Measurements from ENCODE around the gene FDXR. TPM values are rescaled to one million over a fixed set of nuclear protein-coding genes. Genes with fewer than 3 reads are reported as not detected.

Gene FDXR
- total RNA-seq, 1 donor = 1.3 TPM

DNA sequence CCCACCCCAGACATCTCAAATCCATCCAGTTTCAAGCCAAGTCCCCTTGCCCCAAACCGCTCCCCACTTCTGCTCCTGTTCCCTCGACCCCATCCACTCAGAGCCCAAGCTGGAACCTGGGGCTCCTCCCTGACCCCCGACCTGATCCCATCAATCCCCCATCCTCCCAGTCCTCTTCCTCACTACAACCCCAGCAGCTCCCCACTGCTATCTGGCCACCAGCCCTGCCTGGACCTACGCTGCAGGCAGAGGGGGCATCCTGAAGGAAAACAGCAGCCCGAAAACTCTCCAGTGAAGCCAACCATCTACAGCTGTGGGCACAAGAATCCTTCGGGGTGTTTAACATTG is 3.9 kb downstream of the FDXR start:
- no peak overlapping the region for H3K4me3 ChIP-seq (ENCODE audit: low read length)
- H3K4me1 ChIP-seq (ENCODE audit: insufficient read depth, low read length) = peaks cover 13% of the 10 kb centered on the region
- no peaks in the 10 kb centered on the region for H3K27me3 ChIP-seq (ENCODE audit: insufficient read depth, low read length)
- no peaks in the 10 kb centered on the region for H3K9me3 ChIP-seq (ENCODE audit: low read depth, low read length)

DNA sequence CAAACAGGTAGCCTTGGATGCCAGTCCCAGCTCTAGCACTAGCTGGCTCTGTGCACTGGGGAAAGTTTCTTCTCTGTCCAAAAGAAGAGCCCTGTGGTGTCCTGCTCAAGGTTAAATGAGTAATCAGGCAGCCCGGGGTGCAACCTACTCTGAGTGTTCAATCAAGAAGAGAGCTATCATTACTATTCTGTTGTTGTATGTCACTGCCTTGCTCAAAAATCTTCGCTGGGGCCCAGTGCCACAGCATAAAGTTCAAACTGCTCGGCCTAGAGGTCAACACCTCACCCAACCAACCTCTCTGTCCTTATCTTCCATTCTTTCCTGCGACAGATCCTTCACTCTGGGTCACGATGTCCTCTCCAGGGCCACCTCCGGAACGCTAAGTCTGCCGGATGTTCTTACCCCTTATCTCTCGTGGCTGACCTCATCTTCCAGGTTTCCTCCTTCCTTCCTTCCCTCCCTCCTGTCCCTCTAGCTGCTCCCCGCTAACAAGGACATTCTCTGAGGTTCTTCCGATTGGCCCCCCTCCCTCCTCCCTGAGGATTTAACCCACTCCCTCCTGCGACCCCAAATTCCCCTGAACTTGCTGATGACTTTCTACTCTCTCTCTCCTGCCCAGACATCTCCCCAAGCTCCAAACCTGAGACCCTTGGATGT is 4.4 kb downstream of the FDXR start:
- H3K4me1 ChIP-seq (ENCODE audit: insufficient read depth, low read length) = peaks cover 10% of the 10 kb centered on the region

DNA sequence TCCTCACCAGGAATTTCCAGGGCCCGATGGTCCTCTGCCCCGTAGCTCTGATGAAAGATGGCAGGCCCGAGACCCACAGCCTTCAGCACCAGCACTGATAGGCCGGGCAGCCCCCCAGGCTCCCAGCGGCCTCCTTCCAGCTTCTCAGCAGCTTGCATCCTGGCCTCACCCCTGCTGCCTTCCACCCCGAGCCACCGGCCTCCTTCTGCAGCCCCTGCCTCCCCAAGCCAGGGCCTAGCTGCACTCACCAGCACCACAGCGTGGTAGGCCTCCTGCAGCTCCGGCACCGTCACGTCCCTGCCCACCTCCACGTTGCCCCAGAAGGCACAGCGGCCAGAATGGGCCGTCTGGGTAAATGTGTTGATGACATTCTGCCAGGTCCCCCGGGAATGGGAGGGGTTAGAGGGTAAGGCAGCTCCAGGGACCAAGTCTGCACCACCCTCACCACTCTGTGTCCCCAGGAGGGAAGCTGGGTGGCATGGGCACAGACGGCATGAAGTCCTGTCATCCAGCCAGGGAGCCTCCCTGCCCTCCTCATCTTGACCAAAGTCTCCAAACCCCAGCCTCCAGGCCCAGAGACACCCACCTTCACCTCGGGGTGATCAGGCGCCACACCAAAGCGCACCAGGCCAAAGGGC is 6.5 kb downstream of the FDXR start:
- Histone ChIP-seq H3K9me3 (ENCODE audit: low read depth, low read length) (no peaks in the 10 kb centered on the region), H3K27me3 (ENCODE audit: insufficient read depth, low read length) (peaks cover 10% of the 10 kb centered on the region), H3K4me3 (ENCODE audit: low read length) (no peak overlapping the region), H3K4me1 (ENCODE audit: insufficient read depth, low read length) (peaks cover 6% of the 10 kb centered on the region)

More for the DNA sequence above, 4.4 kb downstream of the FDXR start:
- Histone ChIP-seq H3K27me3 (ENCODE audit: insufficient read depth, low read length) (no peaks in the 10 kb centered on the region), H3K4me3 (ENCODE audit: low read length) (no peak overlapping the region), H3K9me3 (ENCODE audit: low read depth, low read length) (no peaks in the 10 kb centered on the region)

DNA sequence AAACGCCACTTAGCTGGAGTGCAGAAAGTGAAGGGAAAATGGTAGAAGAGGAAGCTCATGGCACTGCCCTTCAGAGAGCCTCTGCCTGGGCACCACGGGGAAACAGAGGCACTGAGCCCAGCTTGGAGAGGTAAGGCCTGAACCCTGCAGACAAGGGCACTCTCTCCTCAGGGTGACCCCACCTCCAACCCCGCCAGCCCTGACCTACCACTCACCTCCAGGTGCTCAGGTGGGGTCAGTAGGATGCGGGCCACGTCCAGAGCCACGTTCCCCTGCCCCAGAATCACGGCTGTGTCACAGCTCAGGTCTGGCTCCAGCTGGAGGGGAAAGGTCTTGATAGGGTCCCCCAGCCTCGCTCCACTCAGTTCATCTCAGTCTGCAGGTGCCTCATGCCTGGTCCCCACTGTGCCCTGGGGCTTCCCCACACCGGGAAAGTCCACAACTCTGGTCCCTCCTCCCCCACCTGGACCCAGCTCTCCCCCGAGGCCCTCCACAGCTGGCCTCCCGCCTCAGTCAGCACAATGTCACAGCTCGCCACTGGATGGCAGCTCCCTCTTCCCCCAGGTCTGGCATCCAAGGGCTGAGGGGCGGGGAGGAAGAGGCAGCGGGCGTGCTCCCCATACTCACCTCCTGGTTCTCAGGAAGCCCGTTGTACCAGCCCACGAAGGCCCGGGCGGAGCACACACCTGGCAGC is 7.1 kb downstream of the FDXR start:
- Histone ChIP-seq H3K27me3 (ENCODE audit: insufficient read depth, low read length) (peaks cover 16% of the 10 kb centered on the region), H3K4me3 (ENCODE audit: low read length) (no peak overlapping the region), H3K4me1 (ENCODE audit: insufficient read depth, low read length) (peaks cover 13% of the 10 kb centered on the region), H3K9me3 (ENCODE audit: low read depth, low read length) (no peaks in the 10 kb centered on the region)

DNA sequence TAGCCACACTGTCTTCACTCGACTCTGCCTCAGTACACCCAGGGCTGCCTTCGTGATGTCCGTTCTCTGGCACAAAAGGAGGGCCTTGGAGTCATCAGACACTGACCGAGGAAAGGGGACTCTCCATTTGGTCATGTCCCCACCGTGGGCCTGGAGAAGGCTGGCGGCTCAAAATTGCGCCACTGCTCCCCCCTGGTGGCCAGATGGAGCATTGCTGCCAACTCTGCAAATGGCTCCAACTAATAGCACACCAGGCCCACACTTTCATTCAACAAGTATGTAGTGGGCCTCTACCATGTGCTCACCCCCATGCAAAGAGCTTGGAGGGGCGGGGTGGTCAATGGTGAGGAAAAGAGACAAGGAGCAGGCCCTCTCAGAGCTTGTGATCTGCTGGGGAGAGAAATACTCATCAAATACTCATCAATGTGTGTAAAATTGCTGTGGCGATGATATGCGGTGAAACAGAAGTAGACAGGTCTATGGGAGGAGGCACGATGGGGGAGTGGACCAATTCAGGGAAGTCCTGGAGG is 7.9 kb downstream of the FDXR start:
- Histone ChIP-seq H3K27me3 (ENCODE audit: insufficient read depth, low read length) (peaks cover 24% of the 10 kb centered on the region), H3K4me3 (ENCODE audit: low read length) (no peak overlapping the region), H3K9me3 (ENCODE audit: low read depth, low read length) (no peaks in the 10 kb centered on the region), H3K4me1 (ENCODE audit: insufficient read depth, low read length) (peaks cover 20% of the 10 kb centered on the region)

DNA sequence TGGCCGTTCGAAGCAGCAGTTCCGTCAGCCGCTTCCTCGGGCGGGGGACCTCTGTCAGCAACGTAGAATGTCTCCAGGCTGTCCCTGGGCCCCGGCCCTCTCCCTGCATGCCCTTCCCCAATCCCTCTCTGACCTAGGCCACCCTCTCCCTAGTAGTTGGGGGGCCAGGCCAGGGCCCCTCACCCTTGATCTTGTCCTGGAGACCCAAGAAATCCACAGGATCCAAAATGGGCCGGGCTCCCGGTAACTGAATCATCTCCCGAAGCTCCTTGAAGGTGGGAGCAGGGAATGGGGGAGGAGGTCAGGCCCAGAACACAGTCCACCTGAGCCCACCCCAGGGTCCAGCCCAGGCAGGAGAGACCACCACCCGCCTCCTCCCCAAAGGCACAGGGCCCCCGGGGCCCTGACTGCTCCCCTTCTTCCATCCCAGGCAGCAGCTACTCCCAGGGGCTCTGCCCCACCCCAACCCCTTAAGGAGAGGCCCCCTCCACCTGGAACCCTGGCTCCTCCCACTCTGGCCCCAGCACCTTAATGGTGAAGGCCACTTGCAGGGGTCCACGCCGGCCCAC is 8.4 kb downstream of the FDXR start:
- H3K9me3 ChIP-seq (ENCODE audit: low read depth, low read length) = no peaks in the 10 kb centered on the region
- peaks cover 21% of the 10 kb centered on the region for H3K4me1 ChIP-seq (ENCODE audit: insufficient read depth, low read length)

DNA sequence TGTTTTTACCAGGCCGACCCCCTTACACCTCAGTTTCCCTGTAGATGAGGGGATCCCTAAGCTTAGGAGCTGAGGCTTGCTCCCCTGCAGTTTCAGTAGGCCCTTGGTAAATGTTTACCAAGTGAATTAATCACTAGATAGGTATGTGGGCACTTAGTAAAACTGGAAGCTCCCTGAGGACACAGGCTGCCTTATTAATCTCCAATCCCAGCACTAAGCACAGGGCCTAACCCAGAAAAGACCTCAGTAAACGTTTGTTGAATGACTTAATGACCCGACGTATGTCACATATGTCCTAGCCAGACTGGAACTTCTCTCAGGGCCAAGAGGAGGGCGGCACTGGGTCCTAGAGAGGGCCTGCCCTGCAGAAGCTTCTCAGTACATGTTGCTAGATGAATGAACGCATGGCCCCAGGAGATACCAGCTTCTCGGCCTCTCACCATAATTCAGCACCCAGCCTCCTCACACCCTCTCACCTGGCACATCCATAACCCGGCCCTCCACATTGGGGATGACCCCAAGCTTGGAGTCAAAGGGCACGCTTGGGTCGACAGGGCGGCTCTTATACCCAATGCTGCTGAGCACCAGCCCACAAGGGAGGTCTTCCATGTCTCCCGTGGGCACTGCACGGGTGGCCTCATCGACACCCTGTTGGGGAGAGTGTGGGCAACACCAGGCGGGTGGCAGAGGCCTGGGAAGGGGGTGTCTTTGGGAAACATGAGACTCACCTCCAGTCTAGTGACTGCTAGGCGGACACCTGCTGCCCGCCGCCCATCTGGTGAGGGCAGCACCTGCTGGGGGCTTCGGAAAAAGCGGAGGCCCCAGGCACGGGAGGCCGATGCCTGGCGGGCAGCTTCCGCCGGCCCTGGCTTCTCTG is 9.1 kb downstream of the FDXR start:
- Histone ChIP-seq H3K4me1 (ENCODE audit: insufficient read depth, low read length) (peaks cover 21% of the 10 kb centered on the region), H3K27me3 (ENCODE audit: insufficient read depth, low read length) (peaks cover 31% of the 10 kb centered on the region), H3K4me3 (ENCODE audit: low read length) (no peak overlapping the region), H3K9me3 (ENCODE audit: low read depth, low read length) (no peaks in the 10 kb centered on the region)

More for the DNA sequence above, 8.4 kb downstream of the FDXR start:
- peaks cover 24% of the 10 kb centered on the region for H3K27me3 ChIP-seq (ENCODE audit: insufficient read depth, low read length)
- no peak overlapping the region for H3K4me3 ChIP-seq (ENCODE audit: low read length)

DNA sequence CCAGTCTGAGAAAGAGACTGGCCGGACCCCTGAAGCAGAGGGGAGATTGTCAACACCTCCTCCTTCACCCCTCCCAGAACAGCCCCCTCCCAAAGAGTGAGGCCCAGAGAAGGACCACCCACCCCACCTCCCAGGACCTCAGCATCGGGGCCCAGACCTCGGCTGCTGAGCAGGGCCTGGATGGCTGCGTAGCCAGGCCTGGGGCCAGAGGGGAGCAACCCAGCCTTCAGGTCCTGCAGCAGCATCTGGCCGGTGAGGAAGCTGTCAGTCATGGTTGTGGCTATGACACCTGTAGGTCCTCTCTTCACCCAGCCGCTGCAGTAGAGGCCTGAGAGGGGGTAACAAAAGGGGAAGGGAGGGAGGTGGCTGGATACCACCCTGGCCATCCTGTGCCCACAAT is 9.9 kb downstream of the FDXR start:
- H3K27me3 ChIP-seq (ENCODE audit: insufficient read depth, low read length) = peaks cover 34% of the 10 kb centered on the region
- H3K4me3 ChIP-seq (ENCODE audit: low read length) = no peak overlapping the region
- H3K4me1 ChIP-seq (ENCODE audit: insufficient read depth, low read length) = peaks cover 21% of the 10 kb centered on the region
- no peaks in the 10 kb centered on the region for H3K9me3 ChIP-seq (ENCODE audit: low read depth, low read length)

DNA sequence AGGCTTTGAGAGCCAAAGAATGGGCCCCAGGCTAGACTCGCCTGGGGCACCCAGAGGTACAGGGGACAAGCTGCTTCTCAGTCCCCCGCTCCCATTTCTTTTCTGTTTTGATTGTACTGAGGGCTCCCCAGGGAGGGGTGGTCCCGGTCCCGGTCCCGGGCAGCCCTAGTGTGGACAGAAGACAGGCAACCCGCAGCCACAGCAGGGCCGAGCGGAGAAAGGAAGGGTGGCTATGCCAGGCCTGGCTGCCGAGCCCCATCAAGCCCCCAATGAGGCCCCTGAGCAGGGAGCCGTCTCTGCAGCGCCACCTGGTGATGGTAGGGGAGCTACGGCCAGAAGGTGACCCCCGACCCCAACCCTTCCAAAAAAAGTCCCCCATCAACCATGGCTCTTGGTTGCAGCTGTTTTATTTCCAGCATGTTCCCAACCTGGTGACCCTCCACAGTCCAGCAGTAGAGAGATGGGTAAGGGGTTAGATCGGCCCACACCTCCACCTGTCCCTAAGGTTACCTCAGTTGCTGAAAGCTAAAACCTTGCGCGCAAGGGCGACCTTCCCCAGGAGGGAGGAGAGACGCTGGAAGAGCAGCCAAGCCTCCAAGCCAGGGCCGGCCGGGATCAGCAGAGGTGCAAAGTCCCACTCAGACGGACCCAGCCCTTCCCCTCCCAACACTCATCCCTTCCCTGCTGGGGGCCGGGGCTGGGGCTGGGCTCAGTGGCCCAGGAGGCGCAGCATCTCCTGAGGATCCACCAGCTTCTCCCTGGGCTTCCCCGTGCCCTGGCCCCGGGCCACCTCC is 10.5 kb downstream of the FDXR start:
- Histone ChIP-seq H3K4me1 (ENCODE audit: insufficient read depth, low read length) (peaks cover 21% of the 10 kb centered on the region), H3K27me3 (ENCODE audit: insufficient read depth, low read length) (peaks cover 40% of the 10 kb centered on the region), H3K4me3 (ENCODE audit: low read length) (no peak overlapping the region)

DNA sequence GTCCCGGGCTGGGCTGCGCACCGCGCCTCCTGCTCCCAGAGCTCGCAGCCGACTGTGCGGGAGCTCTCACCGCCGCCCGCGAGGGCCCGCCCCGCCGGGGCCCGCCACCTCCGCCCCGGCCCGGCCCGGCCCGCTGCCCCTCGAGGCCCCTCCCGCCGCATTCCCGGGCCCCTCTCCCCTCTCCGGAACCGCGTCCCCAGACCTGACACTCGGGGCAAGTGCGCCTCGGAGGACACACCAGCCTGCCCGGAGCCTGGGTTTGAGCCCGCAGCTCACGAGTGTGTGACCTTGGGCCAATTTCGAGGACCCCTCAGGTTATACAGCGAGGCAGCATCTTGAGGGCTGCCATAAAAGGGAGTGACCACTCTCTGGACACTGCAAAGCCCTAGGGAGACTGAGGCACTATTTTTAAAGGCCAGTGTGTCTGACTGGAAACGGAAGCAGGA is 11.1 kb downstream of the FDXR start:
- Histone ChIP-seq H3K4me1 (ENCODE audit: insufficient read depth, low read length) (peaks cover 21% of the 10 kb centered on the region), H3K4me3 (ENCODE audit: low read length) (no peak overlapping the region), H3K27me3 (ENCODE audit: insufficient read depth, low read length) (peaks cover 44% of the 10 kb centered on the region), H3K9me3 (ENCODE audit: low read depth, low read length) (no peaks in the 10 kb centered on the region)

More for the DNA sequence above, 10.5 kb downstream of the FDXR start:
- no peaks in the 10 kb centered on the region for H3K9me3 ChIP-seq (ENCODE audit: low read depth, low read length)

DNA sequence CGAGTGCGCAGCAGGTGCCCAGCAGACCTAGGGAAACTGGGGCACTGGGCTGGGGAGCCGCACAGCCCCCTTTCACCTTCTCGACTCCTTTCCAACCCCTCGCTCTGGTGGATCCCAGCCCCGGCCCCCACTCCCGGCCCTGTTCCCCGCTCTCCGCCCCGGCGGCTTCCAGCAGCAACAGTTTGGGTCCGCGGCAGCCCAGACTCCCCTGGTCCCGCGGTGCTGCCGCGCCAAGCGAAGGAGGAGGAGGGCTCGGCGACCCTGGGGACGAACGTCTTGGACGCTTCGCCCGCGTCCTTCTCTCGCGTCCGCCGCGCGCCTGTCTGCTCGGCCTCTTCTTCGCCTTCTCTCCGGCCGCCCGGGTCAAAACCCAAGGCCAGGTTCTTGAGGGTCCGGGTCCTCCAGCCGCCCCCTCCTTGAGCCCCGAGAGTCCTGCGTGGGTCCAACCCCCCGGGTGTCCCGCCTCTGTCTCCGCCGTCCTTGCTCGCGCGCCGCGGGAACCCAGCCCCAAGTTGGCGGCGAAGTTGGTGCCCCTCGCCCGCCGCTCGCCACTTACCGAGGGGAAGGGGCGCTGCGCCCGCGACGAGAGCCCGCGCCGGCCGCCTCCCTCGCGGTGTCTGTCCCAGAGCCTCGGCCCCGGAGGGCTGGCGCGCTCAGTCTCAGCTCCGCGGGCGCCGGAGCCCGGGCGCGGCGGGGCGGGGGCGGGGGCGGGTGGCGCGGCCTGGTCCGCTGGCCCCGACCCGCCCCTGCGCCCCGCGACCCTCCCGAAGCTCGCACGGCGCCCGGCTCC is 11.7 kb downstream of the FDXR start:
- no peaks in the 10 kb centered on the region for H3K9me3 ChIP-seq (ENCODE audit: low read depth, low read length)
- peaks cover 44% of the 10 kb centered on the region for H3K27me3 ChIP-seq (ENCODE audit: insufficient read depth, low read length)
- H3K4me3 ChIP-seq (ENCODE audit: low read length) = no peak overlapping the region
- peaks cover 21% of the 10 kb centered on the region for H3K4me1 ChIP-seq (ENCODE audit: insufficient read depth, low read length)

DNA sequence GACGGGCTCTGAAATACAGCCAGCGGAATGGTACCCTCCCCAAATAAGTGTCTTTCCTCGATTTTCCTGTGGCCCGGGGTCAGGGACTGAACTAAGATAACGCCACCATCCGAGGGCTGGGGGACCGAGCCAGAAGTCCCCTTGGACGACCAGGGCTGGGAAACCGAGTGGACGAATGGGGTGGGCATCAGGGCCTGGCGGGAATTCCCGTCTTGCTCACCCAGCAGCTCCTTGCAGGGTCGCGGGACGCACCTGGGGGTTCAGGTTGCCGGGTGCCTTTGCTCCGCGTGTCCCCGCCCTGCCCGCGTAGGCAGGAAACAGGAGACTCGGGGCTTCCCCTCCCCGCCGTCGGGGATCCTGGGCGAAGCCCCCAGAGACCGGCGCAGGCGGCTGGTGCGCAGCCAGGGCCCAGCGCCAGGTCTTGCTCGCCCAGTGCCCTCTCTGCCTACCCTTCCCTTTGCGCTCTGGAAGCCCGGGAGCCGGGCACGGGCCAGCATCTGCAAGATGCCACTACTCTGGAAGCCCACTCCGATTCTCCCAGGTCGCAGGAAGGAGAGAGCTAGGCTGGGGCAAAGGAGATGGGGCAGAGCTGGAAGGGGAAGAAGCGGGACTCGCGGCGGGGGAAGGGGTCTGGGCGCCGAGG is 12.4 kb downstream of the FDXR start:
- Histone ChIP-seq H3K9me3 (ENCODE audit: low read depth, low read length) (no peaks in the 10 kb centered on the region), H3K4me1 (ENCODE audit: insufficient read depth, low read length) (peaks cover 21% of the 10 kb centered on the region), H3K4me3 (ENCODE audit: low read length) (no peak overlapping the region), H3K27me3 (ENCODE audit: insufficient read depth, low read length) (peaks cover 45% of the 10 kb centered on the region)

Measured in mononuclear cell (primary cell).